HG02870 (cell line): ENCODE results near the gene LPP.
"Not testable (repeated sequence)": the region's sequence is repeated elsewhere in the genome, so short reads cannot be mapped to it uniquely, and the experiment has no call there.

ENCODE experiments used
- ATAC-seq: cut with Tn5 transposase; IDR thresholded peaks from one replicate; pipeline ENCODE4 v1.9.1; 2021; ENCODE audit warnings: mild to moderate bottlenecking, moderate library complexity; ENCODE audit not compliant: unreplicated experiment

The LPP gene

GRCh38 chr3:188154014-188154808 is at the start of gene LPP:
TSS of gene LPP (plus strand) at chr3:188154157. CDS start at chr3:188406121, 251,964 bp downstream.
- ATAC-seq = peak; percentile 67

GRCh38 chr3:188106006-188106405 is 48.0 kb upstream of the LPP start:
- no peak for ATAC-seq

- ATAC-seq = no peak
Observed at GRCh38 chr3:188106454-188106853, 47.5 kb upstream of the LPP start.

DNA sequence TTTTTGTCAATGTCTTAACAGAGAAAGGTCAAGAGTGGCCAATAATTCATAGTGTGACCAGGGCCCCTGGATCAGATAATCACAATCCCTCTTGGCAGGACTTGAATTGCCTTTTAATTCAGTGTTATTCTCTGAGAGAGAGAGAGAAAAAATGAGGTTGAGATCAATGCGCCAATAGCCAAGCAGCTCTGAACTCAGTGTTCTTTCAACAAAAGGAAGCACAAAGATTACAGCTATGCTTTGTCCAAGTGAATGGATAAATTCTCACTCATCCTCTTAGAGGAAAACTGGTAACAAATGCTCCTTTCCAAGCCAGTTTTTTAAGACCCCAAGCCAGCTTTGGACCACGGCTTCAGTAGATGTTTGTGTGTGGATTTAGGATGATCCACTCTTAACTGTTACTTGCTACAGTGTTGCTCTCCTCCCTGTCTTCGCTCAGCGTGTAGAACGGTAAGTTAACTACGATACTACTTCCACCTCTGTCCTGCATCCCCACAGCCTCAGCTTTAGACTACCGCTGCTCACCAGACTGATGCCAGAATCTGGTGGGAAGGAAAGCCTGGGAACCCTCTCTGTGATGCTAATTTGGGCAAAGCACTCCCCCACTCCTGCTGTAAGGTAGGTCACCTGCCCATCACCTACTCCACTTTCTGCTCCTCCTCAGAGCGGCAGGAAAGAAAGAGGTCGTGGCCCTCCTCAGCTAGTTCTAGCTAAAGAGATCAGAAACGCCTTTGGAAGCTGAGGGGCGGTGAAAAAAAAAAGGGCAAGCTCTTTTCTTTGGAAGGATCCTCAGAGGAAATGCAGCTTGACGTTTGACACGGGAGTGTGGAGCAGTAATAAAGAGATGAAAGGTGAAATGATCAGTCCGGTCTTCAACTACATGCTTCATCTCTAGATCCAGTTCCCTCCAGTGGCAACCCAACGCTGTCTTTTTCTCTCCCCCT is 46.8 kb upstream of the LPP start:
- ATAC-seq = no peak

GRCh38 chr3:188108703-188109412 is 45.1 kb upstream of the LPP start:
- no peak for ATAC-seq

- no peak for ATAC-seq
Observed at GRCh38 chr3:188111002-188111584, 42.9 kb upstream of the LPP start.

DNA sequence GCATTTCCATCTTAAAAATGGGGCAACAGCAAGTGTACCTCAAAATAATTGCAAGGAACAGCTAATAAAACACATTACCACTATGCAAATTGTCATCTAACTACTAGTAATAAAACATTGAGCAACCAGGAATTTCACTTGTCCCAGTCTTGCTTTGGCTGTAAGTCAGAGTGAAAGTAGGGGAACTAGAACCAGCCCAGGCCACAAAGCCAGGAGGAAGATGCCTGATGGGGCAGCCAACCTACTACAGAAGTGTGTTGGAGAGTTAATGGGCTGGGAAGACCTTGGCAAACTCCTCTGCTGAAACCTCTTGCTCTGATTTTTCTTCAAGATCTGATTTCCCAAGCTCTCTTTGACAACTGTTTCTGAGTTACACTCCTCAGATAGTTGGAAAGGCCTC is 40.2 kb upstream of the LPP start:
- no peak for ATAC-seq

GRCh38 chr3:188119846-188120245 is 34.1 kb upstream of the LPP start:
- ATAC-seq = no peak

- no peak for ATAC-seq
Observed at GRCh38 chr3:188122571-188123169, 31.3 kb upstream of the LPP start.

DNA sequence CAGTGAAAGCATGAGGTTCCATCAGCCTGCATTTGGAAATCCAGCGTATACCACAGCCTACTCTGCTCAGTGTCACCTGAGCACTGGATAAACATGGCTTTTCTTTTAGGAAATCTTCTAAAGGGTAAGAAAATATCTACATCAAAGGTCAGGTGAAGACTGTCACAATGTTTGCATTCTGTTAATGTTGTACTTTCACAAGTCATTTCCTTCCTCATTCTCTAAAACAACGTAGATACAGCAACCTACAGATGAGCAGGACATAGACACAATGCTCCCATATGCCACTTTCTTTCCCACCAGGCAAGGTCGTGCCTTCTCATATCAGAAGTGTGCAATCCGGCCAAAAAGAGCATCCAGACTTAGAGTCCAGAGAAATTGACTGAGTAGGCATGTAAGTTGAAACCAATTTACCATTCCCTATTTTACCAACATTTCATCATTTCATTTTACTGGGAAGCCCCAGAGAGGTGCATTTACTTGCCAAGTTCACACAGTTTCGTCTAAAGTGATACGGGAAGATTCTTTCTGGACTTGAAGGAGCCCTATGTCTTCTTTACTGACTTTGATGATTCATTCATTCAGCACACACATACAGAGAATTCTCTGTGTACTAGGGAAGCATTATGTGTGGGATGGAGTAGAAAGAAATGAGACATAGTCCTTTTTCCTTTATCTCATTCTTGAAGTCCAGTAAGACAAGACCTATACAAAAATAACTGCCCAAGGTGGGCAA is 30.6 kb upstream of the LPP start:
- no peak for ATAC-seq

- ATAC-seq = no peak
Observed at GRCh38 chr3:188124184-188124583, 29.8 kb upstream of the LPP start.

GRCh38 chr3:188125076-188125475 is 28.9 kb upstream of the LPP start:
- no peak for ATAC-seq

GRCh38 chr3:188126276-188126675 is 27.7 kb upstream of the LPP start:
- ATAC-seq = no peak

- no peak for ATAC-seq
Observed at GRCh38 chr3:188126934-188127333, 27.0 kb upstream of the LPP start.

GRCh38 chr3:188128905-188129304 is 25.1 kb upstream of the LPP start:
- ATAC-seq = no peak

GRCh38 chr3:188131023-188131422 is 22.9 kb upstream of the LPP start:
- ATAC-seq = not testable (repeated sequence)

- ATAC-seq = no peak
Observed at GRCh38 chr3:188133219-188133618, 20.7 kb upstream of the LPP start.

- no peak for ATAC-seq
Observed at GRCh38 chr3:188133646-188134045, 20.3 kb upstream of the LPP start.

DNA sequence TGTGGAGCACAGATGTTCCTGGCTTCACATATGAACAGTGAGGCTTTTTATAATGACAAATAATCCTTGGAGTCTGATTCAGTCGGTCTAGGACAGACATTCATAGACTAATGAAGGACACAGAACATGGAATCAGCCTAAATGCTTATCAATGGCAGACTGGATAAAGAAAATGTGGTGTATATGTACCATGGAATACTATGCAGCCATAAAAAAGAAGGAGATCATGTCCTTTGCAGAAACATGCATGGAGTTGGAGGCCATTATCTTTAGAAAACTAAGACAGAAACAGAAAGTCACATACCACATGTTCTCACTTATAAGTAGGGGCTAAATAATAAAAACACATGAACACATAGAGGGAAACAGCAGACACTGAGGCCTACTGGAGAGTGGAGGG is 19.9 kb upstream of the LPP start:
- ATAC-seq = no peak

- ATAC-seq = no peak
Observed at GRCh38 chr3:188134856-188135255, 19.1 kb upstream of the LPP start.
